ENCODE measurements around the gene EDN2.

DNA sequence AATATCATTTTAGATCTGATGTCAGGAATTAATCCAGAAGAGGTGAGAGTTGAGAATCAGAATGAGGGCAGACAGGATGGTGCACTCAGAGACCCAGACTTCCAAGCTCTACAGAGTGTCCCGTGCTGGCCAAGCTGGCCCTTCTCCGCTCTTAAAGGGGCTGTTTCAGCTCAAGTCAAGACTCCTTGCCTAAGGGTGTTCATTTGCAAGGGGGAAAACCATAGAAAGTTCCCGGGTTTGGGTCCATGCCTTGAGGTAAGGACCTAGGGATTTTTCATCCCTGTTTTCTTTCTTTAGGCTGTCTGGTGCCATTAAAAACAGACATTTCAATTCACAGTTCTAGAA, 47.5 kb downstream of the EDN2 start:
- TF ChIP-seq, protein P1, sequence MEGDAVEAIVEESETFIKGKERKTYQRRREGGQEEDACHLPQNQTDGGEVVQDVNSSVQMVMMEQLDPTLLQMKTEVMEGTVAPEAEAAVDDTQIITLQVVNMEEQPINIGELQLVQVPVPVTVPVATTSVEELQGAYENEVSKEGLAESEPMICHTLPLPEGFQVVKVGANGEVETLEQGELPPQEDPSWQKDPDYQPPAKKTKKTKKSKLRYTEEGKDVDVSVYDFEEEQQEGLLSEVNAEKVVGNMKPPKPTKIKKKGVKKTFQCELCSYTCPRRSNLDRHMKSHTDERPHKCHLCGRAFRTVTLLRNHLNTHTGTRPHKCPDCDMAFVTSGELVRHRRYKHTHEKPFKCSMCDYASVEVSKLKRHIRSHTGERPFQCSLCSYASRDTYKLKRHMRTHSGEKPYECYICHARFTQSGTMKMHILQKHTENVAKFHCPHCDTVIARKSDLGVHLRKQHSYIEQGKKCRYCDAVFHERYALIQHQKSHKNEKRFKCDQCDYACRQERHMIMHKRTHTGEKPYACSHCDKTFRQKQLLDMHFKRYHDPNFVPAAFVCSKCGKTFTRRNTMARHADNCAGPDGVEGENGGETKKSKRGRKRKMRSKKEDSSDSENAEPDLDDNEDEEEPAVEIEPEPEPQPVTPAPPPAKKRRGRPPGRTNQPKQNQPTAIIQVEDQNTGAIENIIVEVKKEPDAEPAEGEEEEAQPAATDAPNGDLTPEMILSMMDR (IDR thresholded peaks at IDR 0.05): no peak
- TF ChIP-seq EP300 (IDR thresholded peaks at IDR 0.05) (no peak), POLR2AphosphoS5 (IDR thresholded peaks at IDR 0.05) (no peak), POLR2A (IDR thresholded peaks at IDR 0.05) (no peak)

All from suprapubic skin (tissue), 4 donors.